ENCODE measurements around the gene PRKCA.

PRKCA gene

DNA sequence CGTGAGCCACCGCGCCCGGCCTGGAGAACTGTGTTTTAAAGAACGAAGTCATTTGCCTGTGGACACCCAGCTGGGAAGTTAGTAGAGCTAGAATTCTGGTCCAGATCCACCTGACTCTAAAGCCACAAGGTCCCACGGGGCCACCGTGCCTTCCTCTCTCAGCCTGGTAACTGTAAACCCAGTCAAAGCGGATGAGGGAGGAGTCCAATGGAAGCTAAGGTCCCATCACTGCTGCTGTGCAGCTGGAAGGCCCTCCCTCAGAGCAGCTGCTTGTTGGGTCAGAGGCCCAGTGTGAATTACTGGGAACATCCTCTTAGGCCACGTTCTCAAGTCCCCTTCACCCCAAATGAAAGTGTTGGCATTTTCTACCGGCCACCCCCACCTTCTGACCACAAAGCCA is 483.7 kb downstream of the PRKCA start:
- DNase-seq = no peak

DNA sequence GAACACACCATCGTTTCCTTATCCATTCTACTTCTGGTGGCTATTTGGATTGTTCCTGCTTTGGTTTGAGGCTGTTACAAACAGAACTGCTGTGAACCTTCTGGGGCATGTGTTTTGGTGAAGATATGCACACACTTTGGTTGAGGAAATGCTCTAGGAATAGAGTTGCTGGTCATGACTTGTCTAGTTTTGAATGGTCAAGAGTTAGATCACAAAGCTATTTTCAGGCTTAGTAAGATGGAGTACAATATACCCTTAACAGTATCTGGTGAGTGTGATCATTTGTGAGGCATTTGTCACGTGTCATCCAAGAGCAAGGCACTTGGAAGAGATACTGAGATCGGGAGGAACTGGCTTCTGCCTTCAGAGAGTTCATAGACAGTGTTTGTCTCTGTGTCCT is 485.5 kb downstream of the PRKCA start:
- no peak for DNase-seq

- DNase-seq = no peak
These were observed 486.7 kb downstream of the PRKCA start for GRCh38 chr17:66789093-66789492.

GRCh38 chr17:66789961-66790437 is 487.6 kb downstream of the PRKCA start:
- DNase-seq = no peak

- no peak for DNase-seq
These were observed 488.2 kb downstream of the PRKCA start for GRCh38 chr17:66790501-66791061.

- DNase-seq = no peak
These were observed 488.9 kb downstream of the PRKCA start for GRCh38 chr17:66791347-66791746.

DNA sequence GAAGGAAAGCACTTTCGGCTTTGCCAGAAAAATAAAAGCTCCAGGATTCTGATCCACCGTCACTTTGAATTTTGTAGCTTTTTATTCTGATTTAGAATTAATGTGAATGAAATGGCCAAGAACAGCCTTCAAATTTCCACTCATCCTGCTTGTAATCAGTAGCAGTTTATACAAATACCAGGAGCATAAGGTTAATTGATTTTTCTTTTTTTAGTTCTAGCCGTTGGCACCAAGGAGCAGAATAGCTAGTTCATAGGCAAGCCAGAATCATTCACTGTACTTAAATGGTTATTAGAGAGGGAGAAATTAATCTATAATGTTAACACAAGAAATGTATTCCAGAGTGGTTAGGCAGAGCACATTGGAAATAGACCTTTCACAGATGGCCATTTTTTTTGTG is 491.4 kb downstream of the PRKCA start:
- no peak for DNase-seq

DNA sequence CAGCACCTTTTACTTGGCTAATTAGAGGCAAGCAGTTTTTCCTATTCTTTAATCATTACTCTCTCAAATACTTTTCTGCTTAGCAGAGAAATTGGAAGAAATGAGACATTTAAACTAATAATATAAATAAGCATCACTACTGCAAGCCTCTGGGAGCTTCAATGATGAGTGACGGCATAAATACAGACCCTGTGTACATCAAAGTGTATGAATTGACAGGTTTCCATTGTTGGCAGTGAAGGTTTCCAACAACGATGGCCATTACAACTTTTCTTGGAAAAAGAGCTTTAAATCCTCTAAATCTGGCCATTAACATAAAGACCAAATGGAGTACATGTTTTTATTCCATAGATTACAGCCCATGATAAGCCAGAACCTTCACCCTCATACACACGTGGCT is 493.1 kb downstream of the PRKCA start:
- no peak for DNase-seq

DNA sequence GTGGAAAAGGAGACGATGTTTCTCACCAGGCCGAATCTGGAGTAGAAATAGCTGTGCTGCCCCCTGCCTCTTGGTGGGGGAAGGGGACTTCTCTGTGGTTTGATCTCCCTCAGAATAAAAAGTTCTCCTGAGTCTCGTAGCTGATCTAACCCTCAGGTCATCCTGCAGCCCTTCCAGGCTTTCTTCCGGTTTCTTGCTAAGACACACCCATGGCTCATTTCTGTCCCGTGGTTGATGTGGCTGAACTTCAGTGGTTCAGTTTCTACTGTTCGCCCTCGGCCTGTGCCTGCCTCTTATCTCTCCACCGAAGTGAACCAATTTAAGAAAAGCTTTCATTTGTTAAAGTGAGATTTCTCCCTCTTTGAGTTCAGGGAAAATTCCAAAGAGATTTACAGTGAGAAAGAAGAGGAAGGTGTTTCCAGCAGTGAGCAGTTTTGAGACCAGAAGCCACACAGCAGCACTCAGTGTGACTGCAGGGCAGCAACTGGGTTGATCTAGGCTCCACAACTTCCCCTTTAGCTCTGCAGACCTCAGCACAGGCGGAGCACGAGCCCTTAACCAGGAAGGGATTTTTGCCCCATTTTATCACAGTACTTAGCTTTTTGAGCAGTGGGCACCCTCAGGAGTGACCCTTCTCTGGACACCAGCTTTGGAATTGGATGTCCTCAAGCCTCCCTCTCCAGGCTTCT is 497.6 kb downstream of the PRKCA start:
- no peak for DNase-seq

- no peak for DNase-seq
These were observed 501.1 kb downstream of the PRKCA start for GRCh38 chr17:66803474-66803951.

DNA sequence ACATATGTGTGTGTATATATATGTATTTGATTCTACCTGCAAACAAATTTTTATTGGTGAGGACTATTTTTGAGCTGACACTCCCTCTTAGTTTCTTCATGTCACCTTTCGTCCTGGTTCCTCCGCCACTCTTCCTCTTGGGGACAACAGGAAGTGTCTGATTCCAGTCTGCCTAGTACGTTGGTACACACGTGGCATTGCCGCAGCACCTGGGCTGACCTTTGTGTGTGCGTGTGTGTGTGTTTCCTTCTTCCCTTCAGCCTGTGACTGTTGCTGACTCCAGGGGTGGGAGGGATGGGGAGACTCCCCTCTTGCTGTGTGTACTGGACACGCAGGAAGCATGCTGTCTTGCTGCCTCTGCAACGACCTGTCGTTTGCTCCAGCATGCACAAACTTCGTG is 503.2 kb downstream of the PRKCA start:
- no peak for DNase-seq

- DNase-seq = no peak
These were observed 504.8 kb downstream of the PRKCA start for GRCh38 chr17:66807182-66807581.

- no peak for DNase-seq
These were observed 507.0 kb downstream of the PRKCA start for GRCh38 chr17:66809408-66809807.

DNA sequence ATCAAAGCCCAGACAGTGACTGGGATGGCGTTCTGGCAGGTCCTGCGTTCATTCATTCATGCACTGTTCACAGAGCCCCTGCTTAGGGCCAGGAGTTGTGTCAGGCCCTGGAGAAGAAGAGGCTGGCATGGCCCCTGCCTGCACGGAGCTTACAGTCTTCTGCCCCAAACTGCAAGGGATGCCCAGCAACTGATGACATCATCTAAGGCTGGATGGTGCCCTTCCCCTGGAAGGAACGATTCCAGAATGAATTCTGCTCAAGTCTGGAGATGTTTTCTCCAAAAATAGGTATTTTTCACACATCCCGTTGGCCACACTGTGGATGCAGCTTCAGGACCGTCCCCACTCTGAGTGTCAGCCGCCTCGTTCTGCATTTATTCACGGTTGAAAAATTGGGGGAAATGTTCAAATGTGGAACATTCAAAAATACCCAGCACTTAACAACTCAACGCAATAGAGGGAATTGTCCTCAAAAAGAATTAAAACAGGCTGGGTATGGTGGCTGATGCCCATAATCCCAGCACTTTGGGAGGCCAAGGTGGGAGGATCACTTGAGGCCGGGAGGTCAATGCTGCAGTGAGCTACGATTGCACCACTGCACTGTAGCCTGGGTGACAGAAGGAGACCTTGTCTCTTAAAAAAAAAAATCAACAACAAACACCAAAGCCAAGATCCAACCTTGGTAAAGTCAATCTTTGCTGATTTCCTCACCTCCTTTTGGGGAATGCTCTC is 508.7 kb downstream of the PRKCA start:
- no peak for DNase-seq

GRCh38 chr17:66811683-66812054 is 509.3 kb downstream of the PRKCA start:
- DNase-seq = no peak

DNA sequence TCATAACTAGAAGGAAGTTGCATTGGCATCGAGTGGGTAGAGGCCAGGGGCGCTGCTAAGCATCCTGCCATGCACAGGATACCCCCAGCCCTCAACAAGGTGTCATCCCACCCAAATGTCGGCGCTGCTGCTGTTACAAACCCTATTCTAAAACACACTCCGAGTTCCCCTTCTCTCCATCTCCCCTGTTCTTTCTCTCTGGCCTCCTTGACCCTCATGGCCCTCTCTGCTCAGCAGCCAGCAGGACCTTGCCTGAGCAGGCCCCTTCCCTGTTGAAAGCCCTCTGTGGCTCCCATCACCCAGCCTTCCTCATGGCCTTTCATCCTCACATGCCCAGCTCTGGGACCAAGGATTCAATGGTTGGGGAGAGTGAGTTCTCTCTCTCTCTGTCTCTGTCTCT is 510.2 kb downstream of the PRKCA start:
- no peak for DNase-seq

DNA sequence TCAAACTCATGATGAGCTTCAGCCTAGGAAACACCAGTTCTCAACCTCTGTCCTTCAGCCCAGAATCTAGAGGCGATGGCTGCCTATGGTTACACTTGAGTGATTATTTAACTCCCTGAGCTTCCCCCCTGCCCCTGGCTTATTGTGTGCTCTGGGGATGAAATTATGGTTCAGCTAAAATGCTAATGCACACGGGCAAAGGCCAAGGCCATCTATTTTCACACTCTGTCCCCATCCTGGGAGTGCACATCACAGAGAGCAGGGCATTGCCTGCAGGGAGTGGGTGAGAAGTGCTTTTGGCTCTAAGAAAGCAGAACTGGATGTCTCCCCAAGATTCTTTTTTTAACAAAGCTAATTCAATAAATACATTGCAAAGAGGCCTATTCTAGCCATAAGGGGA is 510.9 kb downstream of the PRKCA start:
- no peak for DNase-seq

DNA sequence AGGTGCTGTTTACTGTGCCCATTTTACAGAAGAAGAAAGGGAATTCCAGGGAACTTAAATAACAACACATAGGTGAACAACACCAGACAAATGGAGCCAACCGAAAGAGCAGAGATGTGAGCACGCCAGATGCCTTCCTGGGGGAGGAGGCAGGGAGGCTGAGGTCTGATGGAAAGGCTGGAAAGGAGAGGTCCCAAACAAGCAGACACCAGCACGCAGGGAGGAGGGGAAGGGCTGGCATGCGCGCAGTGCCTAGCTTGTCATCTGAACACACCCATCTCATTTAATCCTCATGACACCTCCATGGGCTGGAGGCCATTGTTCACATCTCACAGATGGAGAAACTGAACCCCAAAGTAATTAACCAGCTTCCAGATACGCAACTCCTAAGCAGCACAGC is 511.6 kb downstream of the PRKCA start:
- DNase-seq = no peak

DNA sequence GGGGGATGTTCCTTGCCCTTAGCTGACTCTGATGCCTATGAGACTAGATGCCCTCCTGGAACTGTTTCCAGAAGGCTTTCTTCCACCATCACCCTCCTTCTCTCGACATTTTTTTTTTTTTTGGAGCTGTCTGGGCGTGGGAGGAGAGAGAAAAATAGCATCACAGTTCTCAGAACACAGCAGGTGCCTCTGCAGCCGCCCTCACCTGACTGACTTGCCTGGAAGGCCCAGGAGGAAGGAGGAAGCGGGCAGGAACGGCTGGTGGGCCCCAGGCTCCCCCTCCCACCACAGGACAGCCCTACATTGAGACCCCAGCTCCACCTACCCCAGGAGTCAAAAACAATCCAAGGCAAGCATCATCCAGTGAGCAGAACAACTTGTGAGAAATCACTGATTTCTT is 512.2 kb downstream of the PRKCA start:
- DNase-seq = no peak

GRCh38 chr17:66817750-66818149 is 515.3 kb downstream of the PRKCA start:
- DNase-seq = no peak

- DNase-seq = no peak
These were observed 517.1 kb downstream of the PRKCA start for GRCh38 chr17:66819466-66819865.

DNA sequence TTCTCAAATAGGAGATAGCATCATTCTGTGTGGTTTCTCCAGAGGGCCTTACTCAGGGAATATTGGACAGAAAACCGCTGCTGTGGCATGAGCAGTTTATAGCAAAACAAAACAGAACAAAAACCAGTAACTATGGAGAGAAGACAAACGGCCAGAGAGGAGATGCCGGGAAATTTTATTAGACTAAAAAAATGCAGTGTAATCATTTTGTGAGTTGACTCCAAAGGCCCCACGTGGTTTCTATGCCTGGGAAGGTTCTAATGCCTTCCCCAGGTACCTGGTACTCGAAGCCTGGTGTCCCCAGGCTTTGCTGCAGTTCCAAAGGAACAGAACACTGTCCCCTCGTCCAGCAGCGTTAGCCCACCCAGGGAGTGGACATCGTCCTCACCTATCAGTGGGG is 519.6 kb downstream of the PRKCA start:
- no peak for DNase-seq

DNA sequence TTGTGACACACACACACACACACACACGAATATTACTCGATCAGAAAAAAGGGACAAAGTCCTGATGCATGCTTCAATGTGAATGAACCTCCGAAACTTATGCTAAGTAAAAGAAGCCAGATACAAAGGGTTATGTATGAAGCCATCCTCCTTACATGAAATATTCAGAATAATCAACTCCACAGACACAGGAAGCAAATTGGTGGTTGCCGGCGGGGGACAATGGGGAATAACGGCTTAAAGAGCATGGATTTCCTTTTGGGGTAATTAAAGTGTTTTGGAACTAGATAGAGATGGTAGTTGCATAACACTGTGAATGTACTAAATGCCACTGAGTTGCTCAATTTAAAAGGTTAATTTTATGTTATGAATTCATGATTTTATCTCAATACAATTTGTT is 524.4 kb downstream of the PRKCA start:
- DNase-seq = no peak

DNA sequence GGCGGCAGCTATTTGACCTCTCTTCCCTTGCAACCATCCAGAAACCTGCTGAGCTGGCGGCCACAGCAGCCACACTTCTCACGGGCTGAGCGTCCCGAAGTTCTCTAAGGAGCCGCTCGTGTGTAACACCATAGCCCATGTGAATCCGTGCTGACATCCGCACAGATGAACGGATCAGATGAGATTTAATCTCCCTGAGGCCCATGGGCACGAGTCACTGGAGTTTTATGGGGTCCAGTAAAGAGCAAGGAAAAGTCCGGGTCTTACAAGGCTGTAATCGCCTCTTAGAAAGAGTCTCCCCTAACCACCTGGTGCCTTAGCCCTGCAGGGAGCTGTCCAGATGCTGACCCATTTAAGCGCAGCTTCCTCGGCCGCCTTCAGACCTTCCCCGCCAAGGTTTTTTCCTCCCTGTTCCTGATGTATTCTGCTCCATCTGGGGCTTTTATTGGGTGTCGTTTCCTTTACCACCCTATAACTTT is 527.0 kb downstream of the PRKCA start:
- no peak for DNase-seq

Measured in NCI-H1092 (cell line).